CD14-positive monocyte (primary cell): Measurements from ENCODE around the gene PET117. TPM values are rescaled to one million over a fixed set of nuclear protein-coding genes. Genes with fewer than 3 reads are reported as not detected.

ENCODE experiments used
- DNase-seq, 3 donors: peaks; one replicate each; pipeline ENCODE4 v3.0.0-alpha.2; 2011 to 2022
- H2AFZ ChIP-seq: 2 replicates; pipeline ENCODE4 v1.6.0; 2012; ENCODE audit warnings: mild to moderate bottlenecking, low read depth, low read length, inconsistent platforms; ENCODE audit not compliant: insufficient read depth, poor library complexity, severe bottlenecking
- H3K27ac ChIP-seq, 2 donors: 1 replicate in 1 of 2; 2 replicates in 1 of 2; pipeline ENCODE4 v1.5.1; 2012 to 2013; ENCODE audit warnings: low read length in 2 of 2, control low read depth in 1 of 2, inconsistent platforms in 1 of 2, low read depth in 1 of 2, mild to moderate bottlenecking in 1 of 2
- H3K27me3 ChIP-seq, 2 donors: one replicate each; pipeline versions ENCODE4 v1.6.0 to v1.6.1; 2011 to 2013; ENCODE audit warnings: low read length in 2 of 2; ENCODE audit not compliant: control insufficient read depth in 2 of 2, insufficient read depth in 2 of 2
- H3K36me3 ChIP-seq, 2 donors: replicated peaks in 1 of 2; 1 replicate in 1 of 2; 2 replicates in 1 of 2; pipeline versions ENCODE4 v1.5.1 to v1.6.1; 2012 to 2013; ENCODE audit warnings: low read length in 2 of 2, control low read depth in 1 of 2, inconsistent platforms in 1 of 2, mild to moderate bottlenecking in 1 of 2; ENCODE audit not compliant: insufficient read depth in 2 of 2, control insufficient read depth in 1 of 2
- H3K4me1 ChIP-seq, 2 donors: 1 replicate in 1 of 2; 2 replicates in 1 of 2; pipeline versions ENCODE4 v1.5.1 to v1.6.1; 2012 to 2013; ENCODE audit warnings: low read length in 2 of 2, control low read depth in 1 of 2, inconsistent platforms in 1 of 2, mild to moderate bottlenecking in 1 of 2, moderate library complexity in 1 of 2; ENCODE audit not compliant: insufficient read depth in 2 of 2, control insufficient read depth in 1 of 2
- H3K4me2 ChIP-seq: replicated peaks from 2 replicates; pipeline ENCODE3; 2012; ENCODE audit warnings: low read length, moderate library complexity, mild to moderate bottlenecking; ENCODE audit not compliant: poor library complexity, severe bottlenecking; ENCODE audit errors: extremely low read depth
- H3K4me3 ChIP-seq, 3 experiments: fragments of 200-600 bp in 1 of 3; sonication (generic) in 1 of 3; replicated peaks in 1 of 3; 1 replicate in 2 of 3; 2 replicates in 1 of 3; pipeline ENCODE4 v1.5.1; 2011 to 2013; ENCODE audit warnings: low read length in 3 of 3, mild to moderate bottlenecking in 3 of 3, control low read depth in 2 of 3, low read depth in 2 of 3, inconsistent platforms in 1 of 3, moderate library complexity in 1 of 3
- H3K79me2 ChIP-seq: 2 replicates; pipeline ENCODE4 v1.6.0; 2012; ENCODE audit warnings: mild to moderate bottlenecking, control low read depth, inconsistent platforms, low read length, moderate library complexity; ENCODE audit not compliant: insufficient read depth
- H3K9ac ChIP-seq: 2 replicates; pipeline ENCODE4 v1.6.0; 2017; ENCODE audit warnings: low read length, mild to moderate bottlenecking; ENCODE audit not compliant: insufficient read depth, poor library complexity, severe bottlenecking
- H3K9me3 ChIP-seq, 2 donors: replicated peaks in 1 of 2; 1 replicate in 1 of 2; 2 replicates in 1 of 2; pipeline versions ENCODE4 v1.5.1 to v1.6.1; 2012 to 2013; ENCODE audit warnings: low read length in 2 of 2, control low read depth in 1 of 2; ENCODE audit not compliant: control insufficient read depth in 1 of 2, insufficient read depth in 1 of 2
- H4K20me1 ChIP-seq: 2 replicates; pipeline ENCODE4 v1.6.0; 2012; ENCODE audit warnings: mild to moderate bottlenecking, low read length, control low read depth, moderate library complexity; ENCODE audit not compliant: insufficient read depth
- H3K27ac Mint-ChIP-seq, 7 donors: one replicate each; pipeline ENCODE4 v1.8.0; 2020; ENCODE audit warnings: mild to moderate bottlenecking in 7 of 7, mixed read lengths in 7 of 7, moderate library complexity in 6 of 7, inconsistent platforms in 2 of 7
- H3K27me3 Mint-ChIP-seq, 3 donors: one replicate each; pipeline ENCODE4 v1.8.0; 2021 to 2022; ENCODE audit warnings: low read depth in 3 of 3, mild to moderate bottlenecking in 3 of 3, mixed read lengths in 3 of 3, moderate library complexity in 3 of 3, inconsistent platforms in 1 of 3
- H3K36me3 Mint-ChIP-seq, 2 donors: one replicate each; pipeline ENCODE4 v1.8.0; 2020; ENCODE audit warnings: mixed read lengths in 2 of 2, inconsistent platforms in 1 of 2, mild to moderate bottlenecking in 1 of 2
- H3K4me1 Mint-ChIP-seq: one replicate; pipeline ENCODE4 v1.8.0; 2020; ENCODE audit warnings: mild to moderate bottlenecking, mixed read lengths
- H3K4me3 Mint-ChIP-seq, 2 donors: one replicate each; pipeline ENCODE4 v1.8.0; 2020; ENCODE audit warnings: mild to moderate bottlenecking in 2 of 2, mixed read lengths in 2 of 2, moderate library complexity in 1 of 2
- H3K9me3 Mint-ChIP-seq, 7 donors: one replicate each; pipeline ENCODE4 v1.8.0; 2020 to 2022; ENCODE audit warnings: mixed read lengths in 7 of 7, mild to moderate bottlenecking in 6 of 7, moderate library complexity in 6 of 7, inconsistent platforms in 2 of 7
- CTCF ChIP-seq: fragments of 200-600 bp; IDR thresholded peaks from one replicate; pipeline ENCODE4 v1.8.0; 2022; ENCODE audit warnings: antibody characterized with exemption, mild to moderate bottlenecking
- WGBS: methylation state at CpG from one replicate; pipeline ENCODE4 v1.1.5; 2013; ENCODE audit warnings: missing lambda C conversion rate; ENCODE audit not compliant: insufficient coverage; 5-methylcytosine and 5-hydroxymethylcytosine counted together
- intact Hi-C, 2 donors: fragments of 100-400 bp; cut with micrococcal nuclease; formaldehyde crosslinking; loops; one replicate each; pipeline versions ENCODE4 v1.15.0 to v1.15.1; 2023
- polyA plus RNA-seq, 3 donors: library from polyadenylated mRNA; depleted of rRNA in 1 of 3; unstranded in 2 of 3; stranded (reverse) in 1 of 3; fragments of 300-500 nt in 2 of 3; fragments of >200 nt in 1 of 3; fragmentation: Illumina TruSeq in 2 of 3; gene quantifications; 1 replicate in 2 of 3; 2 replicates in 1 of 3; pipeline ENCODE4 v1.2.3, GENCODE V29; 2012 to 2021

Gene PET117
- polyA plus RNA-seq, 3 donors: 3.9 to 19.5 (median 16.6) TPM

DNA sequence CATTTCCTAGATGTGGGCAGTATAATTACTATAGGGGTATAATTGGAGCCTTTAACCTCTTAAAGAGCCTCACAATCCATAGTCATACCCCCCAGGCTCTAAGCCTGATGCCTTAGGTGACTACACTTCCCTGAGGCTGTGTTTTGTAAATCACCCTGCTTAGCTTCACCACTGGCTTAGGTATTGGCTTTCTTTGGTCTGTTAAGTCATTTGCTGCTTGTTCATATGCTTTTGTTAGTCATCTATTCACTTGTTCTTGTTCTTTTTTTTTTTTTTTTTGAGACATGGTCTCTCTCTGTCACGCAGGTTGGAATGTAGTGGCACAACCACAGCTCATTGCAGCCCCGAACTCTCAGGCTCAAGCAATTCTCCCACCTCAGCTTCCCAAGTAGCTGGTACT lies 26.7 kb downstream of the PET117 start:
- Histone ChIP-seq H3K79me2 (peaks cover 8% of the 10 kb centered on the region), H3K4me3 (no peak overlapping the region), H3K27me3 (no peaks in the 10 kb centered on the region), H3K4me2 (no peak overlapping the region), H3K4me1 (peaks cover 12% of the 10 kb centered on the region in 2 donors), H2AFZ (no peak overlapping the region), H3K36me3 (peaks cover 38 to 75% of the 10 kb centered on the region in 2 donors), H3K9ac (no peak overlapping the region), H3K9me3 (no peaks in the 10 kb centered on the region), H4K20me1 (peaks cover 5% of the 10 kb centered on the region), H3K27ac (no peak overlapping the region)
- no peak for TF ChIP-seq CTCF
- no peaks in the 10 kb centered on the region for H3K9me3 Mint-ChIP-seq
- no peaks in the 10 kb centered on the region for H3K27me3 Mint-ChIP-seq
- intact Hi-C loops: no loop called here
- H3K4me3 Mint-ChIP-seq: no peak overlapping the region
- peaks cover 19% of the 10 kb centered on the region for H3K4me1 Mint-ChIP-seq
- H3K27ac Mint-ChIP-seq: peak overlapping the region in 1 of 7 donors; percentile 21
- WGBS: no CpG with 5 or more reads among the region's 2 CpGs
- H3K36me3 Mint-ChIP-seq: peaks cover 52 to 64% of the 10 kb centered on the region in 2 donors
- no peak for DNase-seq

- Histone ChIP-seq H3K4me3 (no peak overlapping the region), H3K4me1 (peaks cover 12% of the 10 kb centered on the region in 2 donors), H2AFZ (no peak overlapping the region), H3K27me3 (no peaks in the 10 kb centered on the region), H4K20me1 (peaks cover 5% of the 10 kb centered on the region), H3K79me2 (peaks cover 10% of the 10 kb centered on the region), H3K4me2 (no peak overlapping the region), H3K9me3 (no peaks in the 10 kb centered on the region), H3K9ac (no peak overlapping the region), H3K36me3 (peaks cover 30 to 77% of the 10 kb centered on the region in 2 donors), H3K27ac (peak overlapping the region in 1 of 2 donors; percentile 56)
- Mint-ChIP-seq H3K27ac (peak overlapping the region in 2 of 7 donors; percentile 7 to 47), H3K27me3 (no peaks in the 10 kb centered on the region), H3K4me1 (peaks cover 19% of the 10 kb centered on the region), H3K4me3 (no peak overlapping the region), H3K36me3 (peaks cover 47 to 59% of the 10 kb centered on the region in 2 donors), H3K9me3 (no peaks in the 10 kb centered on the region)
- 38% methylated on average over 3 of the region's 3 CpGs for WGBS
- no peak for TF ChIP-seq CTCF
- DNase-seq: no peak
- intact Hi-C loops: no loop called here
Observed at GRCh38 chr20:18165553-18165952, 27.9 kb downstream of the PET117 start.
